IMR-90 (cell line): Measurements from ENCODE around the gene CYFIP1. TPM values are rescaled to one million over a fixed set of nuclear protein-coding genes. Genes with fewer than 3 reads are reported as not detected.

Experiments used
- ATAC-seq: fragments of 200-7000 bp; cut with Tn5 transposase; 2 replicates; pipeline ENCODE4 v1.9.1; 2020; ENCODE audit warnings: low read depth, mild to moderate bottlenecking, moderate library complexity
- BruUV-seq: library from RNA; stranded (reverse); fragments of 400-500 nt; replicated peaks from 2 replicates; lab custom pipeline; 2021; lab: Mats Ljungman, UMichigan
- CTCF ChIA-PET: fragments of 300-600 bp; formaldehyde crosslinking; extraction: SDS; loops from one replicate; lab custom pipeline; 2021; ENCODE audit warnings: antibody characterized with exemption; lab: Yijun Ruan, JAX
- POLR2A ChIA-PET: fragments of 300-600 bp; sonication (Branson Sonifier 250); formaldehyde crosslinking; loops from one replicate; lab custom pipeline; 2022; ENCODE audit warnings: antibody characterized with exemption; ENCODE audit not compliant: unreplicated experiment; lab: Charles Lee
- DNase-seq: peaks from one replicate; pipeline ENCODE4 v3.0.0; 2013
- H2AFZ ChIP-seq: replicated peaks from 2 replicates; pipeline ENCODE3; 2013; ENCODE audit warnings: low read length, mild to moderate bottlenecking; ENCODE audit not compliant: poor library complexity
- H2AK5ac ChIP-seq: 2 replicates; pipeline ENCODE4 v1.6.1; 2013; ENCODE audit warnings: low read depth, low read length, inconsistent platforms
- H2AK9ac ChIP-seq: replicated peaks from 2 replicates; pipeline ENCODE3; 2013; ENCODE audit warnings: mild to moderate bottlenecking, low read depth, low read length, moderate library complexity; ENCODE audit not compliant: poor library complexity
- H2BK120ac ChIP-seq: 2 replicates; pipeline ENCODE4 v1.6.1; 2013; ENCODE audit warnings: low read depth, low read length, inconsistent platforms
- H2BK15ac ChIP-seq: 3 replicates; pipeline ENCODE4 v1.6.1; 2013; ENCODE audit warnings: low read depth, low read length, inconsistent platforms
- H2BK20ac ChIP-seq: 2 replicates; pipeline ENCODE4 v1.6.1; 2013; ENCODE audit warnings: low read depth, mild to moderate bottlenecking, inconsistent platforms, low read length, moderate library complexity
- H2BK5ac ChIP-seq: 2 replicates; pipeline ENCODE4 v1.6.1; 2013; ENCODE audit warnings: mild to moderate bottlenecking, low read depth, low read length, inconsistent platforms; ENCODE audit not compliant: poor library complexity, severe bottlenecking
- H3K14ac ChIP-seq: replicated peaks from 2 replicates; pipeline ENCODE4 v1.6.1; 2013; ENCODE audit warnings: low read depth, low read length, inconsistent platforms
- H3K18ac ChIP-seq: 2 replicates; pipeline ENCODE4 v1.6.1; 2013; ENCODE audit warnings: low read depth, low read length, control low read depth
- H3K23ac ChIP-seq: 2 replicates; pipeline ENCODE4 v1.6.1; 2013; ENCODE audit warnings: low read depth, low read length, inconsistent platforms
- H3K27ac ChIP-seq: 2 replicates; pipeline ENCODE4 v1.5.1; 2013; ENCODE audit warnings: mild to moderate bottlenecking, control low read depth, low read length; ENCODE audit not compliant: insufficient read depth
- H3K27me3 ChIP-seq: 2 replicates; pipeline ENCODE4 v1.6.1; 2013; ENCODE audit warnings: low read length; ENCODE audit not compliant: control insufficient read depth, insufficient read depth
- H3K36me3 ChIP-seq: 2 replicates; pipeline ENCODE4 v1.6.1; 2013; ENCODE audit warnings: low read length, mixed read lengths; ENCODE audit not compliant: control insufficient read depth, insufficient read depth
- H3K4ac ChIP-seq: 2 replicates; pipeline ENCODE4 v1.6.1; 2013; ENCODE audit warnings: low read depth, low read length, inconsistent platforms
- H3K4me1 ChIP-seq: 2 replicates; pipeline ENCODE4 v1.6.1; 2013; ENCODE audit warnings: low read length, mixed read lengths; ENCODE audit not compliant: control insufficient read depth, insufficient read depth
- H3K4me2 ChIP-seq: 2 replicates; pipeline ENCODE4 v1.6.1; 2013; ENCODE audit warnings: low read depth, mild to moderate bottlenecking, control low read depth, low read length, moderate library complexity
- H3K4me3 ChIP-seq: 2 replicates; pipeline ENCODE4 v1.5.1; 2013; ENCODE audit warnings: low read depth, mild to moderate bottlenecking, control low read depth, low read length, moderate library complexity; ENCODE audit not compliant: insufficient read depth
- H3K56ac ChIP-seq: 2 replicates; pipeline ENCODE4 v1.6.1; 2013; ENCODE audit warnings: low read length, inconsistent platforms; ENCODE audit not compliant: insufficient read depth; ENCODE audit errors: extremely low read depth
- H3K79me1 ChIP-seq, 2 experiments: 2 replicates each; pipeline ENCODE4 v1.6.1; 2013; ENCODE audit warnings: low read length in 2 of 2, inconsistent platforms in 1 of 2, low read depth in 1 of 2
- H3K9ac ChIP-seq: 2 replicates; pipeline ENCODE4 v1.6.1; 2013; ENCODE audit warnings: low read depth, low read length, control low read depth
- H3K9me1 ChIP-seq: 2 replicates; pipeline ENCODE4 v1.6.1; 2013; ENCODE audit warnings: low read length, inconsistent platforms; ENCODE audit not compliant: insufficient read depth
- H3K9me3 ChIP-seq: 2 replicates; pipeline ENCODE4 v1.6.1; 2013; ENCODE audit warnings: low read length; ENCODE audit not compliant: control insufficient read depth, insufficient read depth
- H4K20me1 ChIP-seq: 2 replicates; pipeline ENCODE4 v1.6.1; 2013; ENCODE audit warnings: low read length, inconsistent platforms; ENCODE audit not compliant: insufficient read depth
- H4K5ac ChIP-seq: 2 replicates; pipeline ENCODE4 v1.6.1; 2013; ENCODE audit warnings: mild to moderate bottlenecking, low read depth, low read length, control low read depth
- H4K8ac ChIP-seq, 2 experiments: 2 replicates each; pipeline ENCODE4 v1.6.1; 2013; ENCODE audit warnings: low read depth in 2 of 2, low read length in 2 of 2, control low read depth in 1 of 2, inconsistent platforms in 1 of 2
- H4K91ac ChIP-seq: 2 replicates; pipeline ENCODE4 v1.6.1; 2013; ENCODE audit warnings: low read depth, low read length, inconsistent platforms; ENCODE audit not compliant: insufficient read depth
- BHLHE40 ChIP-seq: fragments of 150-350 bp; IDR thresholded peaks from 2 replicates; pipeline ENCODE4 v1.6.1; 2016; ENCODE audit warnings: mild to moderate bottlenecking, low read depth, low read length
- CEBPB ChIP-seq: IDR thresholded peaks from 2 replicates; pipeline ENCODE4 v1.6.1; 2012; ENCODE audit warnings: low read depth, low read length, improper control_type of control experiment
- CHD1 ChIP-seq: IDR thresholded peaks from 2 replicates; pipeline ENCODE4 v1.6.1; 2012; ENCODE audit warnings: low read depth, low read length, improper control_type of control experiment
- FOS ChIP-seq: fragments of 150-350 bp; IDR thresholded peaks from 2 replicates; pipeline ENCODE4 v1.6.1; 2016; ENCODE audit warnings: low read depth, low read length
- MAFK ChIP-seq: IDR thresholded peaks from 2 replicates; pipeline ENCODE4 v1.6.1; 2012; ENCODE audit warnings: low read depth, low read length, improper control_type of control experiment
- MAZ ChIP-seq: IDR thresholded peaks from 2 replicates; pipeline ENCODE4 v1.6.1; 2012; ENCODE audit warnings: low read depth, mild to moderate bottlenecking, low read length, improper control_type of control experiment, moderate library complexity, borderline replicate concordance
- MXI1 ChIP-seq: IDR thresholded peaks from 2 replicates; pipeline ENCODE4 v1.6.1; 2012; ENCODE audit warnings: low read depth, mild to moderate bottlenecking, low read length, moderate library complexity, borderline replicate concordance
- NFE2L2 ChIP-seq: fragments of 150-350 bp; IDR thresholded peaks from 2 replicates; pipeline ENCODE4 v1.6.1; 2016; ENCODE audit warnings: low read depth, mild to moderate bottlenecking, low read length
- POLR2A ChIP-seq: IDR thresholded peaks from 2 replicates; pipeline ENCODE4 v1.6.1; 2012; ENCODE audit warnings: mild to moderate bottlenecking, low read depth, low read length
- RAD21 ChIP-seq: IDR thresholded peaks from 2 replicates; pipeline ENCODE4 v1.6.1; 2012; ENCODE audit warnings: low read length, improper control_type of control experiment
- RCOR1 ChIP-seq: IDR thresholded peaks from 2 replicates; pipeline ENCODE4 v1.6.1; 2012; ENCODE audit warnings: mild to moderate bottlenecking, low read length, improper control_type of control experiment; ENCODE audit not compliant: insufficient replicate concordance
- RFX5 ChIP-seq: IDR thresholded peaks from 2 replicates; pipeline ENCODE4 v1.8.0; 2012; ENCODE audit warnings: low read depth, mild to moderate bottlenecking, low read length, moderate library complexity
- SMC3 ChIP-seq: fragments of 150-350 bp; IDR thresholded peaks from 2 replicates; pipeline ENCODE4 v1.6.1; 2016; ENCODE audit warnings: low read depth, mild to moderate bottlenecking, antibody characterized with exemption, low read length, moderate library complexity
- WGBS, 2 experiments: methylation state at CpG; one replicate each; pipeline versions ENCODE4 v1.1.5 to v1.1.7; 2013; ENCODE audit warnings: missing lambda C conversion rate in 2 of 2; ENCODE audit not compliant: insufficient read length in 1 of 2; ENCODE audit errors: extremely low coverage in 2 of 2; 5-methylcytosine and 5-hydroxymethylcytosine counted together
- dilution Hi-C: fragments of 300-500 bp; cut with HindIII; formaldehyde crosslinking; loops from one replicate; pipeline ENCODE4 v1.14.3; 2018; ENCODE audit warnings: low sequenced_read_pairs; ENCODE audit not compliant: unreplicated experiment
- in situ Hi-C: fragments of 300-500 bp; cut with MboI; formaldehyde crosslinking; loops from 3 replicates; pipeline ENCODE4 v1.14.3; 2019; ENCODE audit warnings: low sequenced_read_pairs, inconsistent platforms, mixed read lengths
- intact Hi-C: fragments of 100-400 bp; cut with micrococcal nuclease; formaldehyde crosslinking; loops from 2 replicates; pipeline ENCODE4 v1.10.0; 2022
- polyA plus RNA-seq, 3 experiments: library from polyadenylated mRNA; depleted of rRNA; stranded (reverse); fragments of >200 nt; gene quantifications; 2 replicates each; pipeline ENCODE4 v1.2.3, GENCODE V29; 2012; ENCODE audit warnings: low replicate concordance in 1 of 3
- total RNA-seq: library from RNA; depleted of rRNA; stranded (reverse); fragments of >200 nt; gene quantifications from 2 replicates; pipeline ENCODE4 v1.2.3, GENCODE V29; 2012
- TF ChIP-seq, protein P1 (sequence below): conservative IDR thresholded peaks from 2 replicates; pipeline ENCODE4 v1.5.1; 2012; ENCODE audit warnings: mild to moderate bottlenecking, low read depth, low read length, improper control_type of control experiment
- TF ChIP-seq, protein P2 (sequence below): fragments of 150-350 bp; IDR thresholded peaks from 2 replicates; pipeline ENCODE4 v1.6.1; 2016; ENCODE audit warnings: low read depth, mild to moderate bottlenecking, low read length, moderate library complexity, borderline replicate concordance
- TF ChIP-seq, protein P3 (sequence below): fragments of 150-350 bp; IDR thresholded peaks from 2 replicates; pipeline ENCODE4 v1.6.1; 2017; ENCODE audit warnings: mild to moderate bottlenecking, antibody characterized with exemption, low read length, low read depth

CYFIP1 gene
- total and polyA plus RNA-seq, 2 of the 4 experiments (the other 2 are of a cell fraction) = 58.4 to 163 TPM

DNA sequence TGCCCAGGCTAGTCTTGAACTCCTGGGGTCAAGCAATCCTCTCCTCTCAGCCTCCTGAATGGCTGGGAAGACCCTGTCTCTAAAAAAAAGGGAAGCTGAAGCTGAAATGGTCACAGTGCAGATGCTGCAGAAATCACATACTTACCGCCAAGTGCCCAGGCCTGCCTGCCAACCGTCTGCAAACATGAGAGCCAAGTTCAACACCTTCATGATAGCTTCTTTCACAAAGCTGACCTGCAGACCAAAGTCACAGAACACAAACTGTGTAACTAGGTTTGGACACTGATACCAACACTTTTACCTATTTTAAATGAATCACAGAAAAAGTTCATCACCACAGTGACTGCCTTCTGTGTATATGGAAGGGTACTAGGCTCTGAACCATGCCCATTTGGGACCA is 22.8 kb upstream of the CYFIP1 start:
- Histone ChIP-seq H3K9me1 (no peaks in the 10 kb centered on the region), H3K27me3 (no peaks in the 10 kb centered on the region), H3K9me3 (no peaks in the 10 kb centered on the region), H2BK20ac (no peak overlapping the region), H3K14ac (no peak overlapping the region), H3K4ac (no peak overlapping the region), H3K36me3 (peaks cover 36% of the 10 kb centered on the region), H4K8ac (no peak overlapping the region), H2BK5ac (no peak overlapping the region), H3K79me1 (no peaks in the 10 kb centered on the region), H2AK9ac (no peak overlapping the region), H4K5ac (no peak overlapping the region), H3K9ac (no peak overlapping the region), H2BK15ac (no peak overlapping the region), H3K4me3 (no peak overlapping the region), H2BK120ac (no peak overlapping the region), H3K56ac (no peak overlapping the region), H4K20me1 (no peaks in the 10 kb centered on the region), H3K4me2 (no peak overlapping the region), H3K23ac (no peak overlapping the region), H3K27ac (no peak overlapping the region), H3K18ac (no peak overlapping the region), H4K91ac (no peak overlapping the region), H2AK5ac (no peak overlapping the region), H2AFZ (no peak overlapping the region), H3K4me1 (no peaks in the 10 kb centered on the region)
- ChIA-PET CTCF (no interaction called here), POLR2A (no interaction called here)
- intact Hi-C loops (no loop called here), in situ Hi-C loops (no loop called here), dilution Hi-C loops (no loop called here)
- ATAC-seq (no peak), DNase-seq (no peak)
- no CpG with 5 or more reads among the region's 2 CpGs for WGBS, 2 experiments
- BruUV-seq = no TSS peak
- TF ChIP-seq, protein P1, sequence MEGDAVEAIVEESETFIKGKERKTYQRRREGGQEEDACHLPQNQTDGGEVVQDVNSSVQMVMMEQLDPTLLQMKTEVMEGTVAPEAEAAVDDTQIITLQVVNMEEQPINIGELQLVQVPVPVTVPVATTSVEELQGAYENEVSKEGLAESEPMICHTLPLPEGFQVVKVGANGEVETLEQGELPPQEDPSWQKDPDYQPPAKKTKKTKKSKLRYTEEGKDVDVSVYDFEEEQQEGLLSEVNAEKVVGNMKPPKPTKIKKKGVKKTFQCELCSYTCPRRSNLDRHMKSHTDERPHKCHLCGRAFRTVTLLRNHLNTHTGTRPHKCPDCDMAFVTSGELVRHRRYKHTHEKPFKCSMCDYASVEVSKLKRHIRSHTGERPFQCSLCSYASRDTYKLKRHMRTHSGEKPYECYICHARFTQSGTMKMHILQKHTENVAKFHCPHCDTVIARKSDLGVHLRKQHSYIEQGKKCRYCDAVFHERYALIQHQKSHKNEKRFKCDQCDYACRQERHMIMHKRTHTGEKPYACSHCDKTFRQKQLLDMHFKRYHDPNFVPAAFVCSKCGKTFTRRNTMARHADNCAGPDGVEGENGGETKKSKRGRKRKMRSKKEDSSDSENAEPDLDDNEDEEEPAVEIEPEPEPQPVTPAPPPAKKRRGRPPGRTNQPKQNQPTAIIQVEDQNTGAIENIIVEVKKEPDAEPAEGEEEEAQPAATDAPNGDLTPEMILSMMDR = no peak
- TF ChIP-seq CEBPB = no peak
- TF ChIP-seq RAD21 = no peak
- TF ChIP-seq MAZ = no peak
- no peak for TF ChIP-seq SMC3
- no peak for TF ChIP-seq MAFK
- TF ChIP-seq BHLHE40 = no peak
- TF ChIP-seq, protein P2, sequence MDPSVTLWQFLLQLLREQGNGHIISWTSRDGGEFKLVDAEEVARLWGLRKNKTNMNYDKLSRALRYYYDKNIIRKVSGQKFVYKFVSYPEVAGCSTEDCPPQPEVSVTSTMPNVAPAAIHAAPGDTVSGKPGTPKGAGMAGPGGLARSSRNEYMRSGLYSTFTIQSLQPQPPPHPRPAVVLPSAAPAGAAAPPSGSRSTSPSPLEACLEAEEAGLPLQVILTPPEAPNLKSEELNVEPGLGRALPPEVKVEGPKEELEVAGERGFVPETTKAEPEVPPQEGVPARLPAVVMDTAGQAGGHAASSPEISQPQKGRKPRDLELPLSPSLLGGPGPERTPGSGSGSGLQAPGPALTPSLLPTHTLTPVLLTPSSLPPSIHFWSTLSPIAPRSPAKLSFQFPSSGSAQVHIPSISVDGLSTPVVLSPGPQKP = no peak
- no peak for TF ChIP-seq RFX5
- no peak for TF ChIP-seq NFE2L2
- TF ChIP-seq POLR2A = no peak
- TF ChIP-seq, protein P3, sequence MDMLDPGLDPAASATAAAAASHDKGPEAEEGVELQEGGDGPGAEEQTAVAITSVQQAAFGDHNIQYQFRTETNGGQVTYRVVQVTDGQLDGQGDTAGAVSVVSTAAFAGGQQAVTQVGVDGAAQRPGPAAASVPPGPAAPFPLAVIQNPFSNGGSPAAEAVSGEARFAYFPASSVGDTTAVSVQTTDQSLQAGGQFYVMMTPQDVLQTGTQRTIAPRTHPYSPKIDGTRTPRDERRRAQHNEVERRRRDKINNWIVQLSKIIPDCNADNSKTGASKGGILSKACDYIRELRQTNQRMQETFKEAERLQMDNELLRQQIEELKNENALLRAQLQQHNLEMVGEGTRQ = no peak
- no peak for TF ChIP-seq CHD1
- TF ChIP-seq RCOR1 = no peak
- TF ChIP-seq FOS = no peak
- no peak for TF ChIP-seq MXI1
